HepG2 (cell line): ENCODE results near the gene GAL3ST1. TPM values are rescaled to one million over a fixed set of nuclear protein-coding genes. Genes with fewer than 3 reads are reported as not detected.

Experiments used
- ARNTL ChIP-seq: sonication (generic); formaldehyde crosslinking; IDR thresholded peaks from 2 replicates; pipeline ENCODE4 v1.4.0; 2020; ENCODE audit warnings: mild to moderate bottlenecking, missing genetic modification reagents
- ELK4 ChIP-seq: sonication (generic); formaldehyde crosslinking; IDR thresholded peaks from 2 replicates; pipeline ENCODE4 v1.9.0; 2021; ENCODE audit warnings: missing genetic modification reagents, borderline replicate concordance
- FOXM1 ChIP-seq: sonication (generic); formaldehyde crosslinking; IDR thresholded peaks from 2 replicates; pipeline ENCODE4 v1.5.0; 2020; ENCODE audit warnings: missing genetic modification reagents
- GABPB1 ChIP-seq: IDR thresholded peaks from 2 replicates; pipeline ENCODE4 v1.6.1; 2016; ENCODE audit warnings: mild to moderate bottlenecking, missing genetic modification reagents, moderate library complexity, missing compliant biosample characterization
- HNRNPUL1 ChIP-seq: fragments of 200-400 bp; formaldehyde crosslinking; IDR thresholded peaks from 2 replicates; pipeline ENCODE4 v1.6.1; 2017; ENCODE audit warnings: low read depth, mild to moderate bottlenecking, low read length, moderate library complexity
- KMT2B ChIP-seq: IDR thresholded peaks from 2 replicates; pipeline ENCODE4 v1.6.1; 2016; ENCODE audit warnings: missing genetic modification reagents, missing compliant biosample characterization
- MIXL1 ChIP-seq: IDR thresholded peaks from 2 replicates; pipeline ENCODE4 v1.6.1; 2016
- MTF2 ChIP-seq: sonication (generic); formaldehyde crosslinking; IDR thresholded peaks from 2 replicates; pipeline ENCODE4 v1.5.0; 2020; ENCODE audit warnings: missing genetic modification reagents, borderline replicate concordance
- MYC ChIP-seq: sonication (generic); formaldehyde crosslinking; IDR thresholded peaks from 2 replicates; pipeline ENCODE4 v1.9.0; 2021; ENCODE audit warnings: missing genetic modification reagents, borderline replicate concordance
- PAX8 ChIP-seq: sonication (generic); formaldehyde crosslinking; IDR thresholded peaks from 2 replicates; pipeline ENCODE4 v1.8.0; 2022; ENCODE audit warnings: mild to moderate bottlenecking, missing genetic modification reagents, borderline replicate concordance
- PRDM10 ChIP-seq: sonication (generic); formaldehyde crosslinking; IDR thresholded peaks from 2 replicates; pipeline ENCODE4 v1.4.0; 2020; ENCODE audit warnings: low read depth, missing genetic modification reagents
- RBM39 ChIP-seq: fragments of 200-400 bp; formaldehyde crosslinking; IDR thresholded peaks from one replicate; pipeline ENCODE4 v1.6.1; 2018; ENCODE audit warnings: antibody characterized with exemption, mild to moderate bottlenecking, low read depth, low read length; ENCODE audit not compliant: poor library complexity, severe bottlenecking
- REL ChIP-seq: sonication (generic); formaldehyde crosslinking; conservative IDR thresholded peaks from 2 replicates; pipeline ENCODE4 v1.8.0; 2022; ENCODE audit warnings: mild to moderate bottlenecking, missing genetic modification reagents, moderate library complexity
- RXRA ChIP-seq: sonication (generic); formaldehyde crosslinking; IDR thresholded peaks from 2 replicates; pipeline ENCODE4 v1.5.1; 2020; ENCODE audit warnings: missing genetic modification reagents
- SIN3A ChIP-seq: IDR thresholded peaks from 2 replicates; pipeline ENCODE4 v1.6.1; 2011; ENCODE audit warnings: low read depth, mild to moderate bottlenecking, control low read depth, low read length, borderline replicate concordance
- SIX1 ChIP-seq: sonication (generic); formaldehyde crosslinking; IDR thresholded peaks from 2 replicates; pipeline ENCODE4 v1.4.0; 2020; ENCODE audit warnings: missing genetic modification reagents, borderline replicate concordance
- SP140L ChIP-seq: sonication (generic); formaldehyde crosslinking; IDR thresholded peaks from 2 replicates; pipeline ENCODE4 v1.4.0; 2020; ENCODE audit warnings: missing genetic modification reagents, borderline replicate concordance
- STAT5B ChIP-seq: sonication (generic); formaldehyde crosslinking; IDR thresholded peaks from 2 replicates; pipeline ENCODE4 v1.4.0; 2020; ENCODE audit warnings: missing genetic modification reagents
- TP53 ChIP-seq: sonication (generic); formaldehyde crosslinking; conservative IDR thresholded peaks from 2 replicates; pipeline ENCODE4 v1.4.0; 2020; ENCODE audit warnings: missing genetic modification reagents
- ZKSCAN5 ChIP-seq: sonication (generic); formaldehyde crosslinking; IDR thresholded peaks from 2 replicates; pipeline ENCODE4 v1.5.1; 2020; ENCODE audit warnings: mild to moderate bottlenecking, missing genetic modification reagents
- ZNF18 ChIP-seq: sonication (generic); formaldehyde crosslinking; IDR thresholded peaks from 2 replicates; pipeline ENCODE4 v1.8.0; 2022; ENCODE audit warnings: mild to moderate bottlenecking, missing genetic modification reagents; ENCODE audit not compliant: insufficient replicate concordance
- ZNF580 ChIP-seq: IDR thresholded peaks from 2 replicates; pipeline ENCODE4 v1.6.1; 2016; ENCODE audit warnings: low read depth, borderline replicate concordance
- ZNF746 ChIP-seq: sonication (generic); formaldehyde crosslinking; IDR thresholded peaks from 2 replicates; pipeline ENCODE4 v1.8.0; 2022; ENCODE audit warnings: mild to moderate bottlenecking, missing genetic modification reagents
- ZNF891 ChIP-seq: sonication (generic); formaldehyde crosslinking; IDR thresholded peaks from 2 replicates; pipeline ENCODE4 v1.5.0; 2020; ENCODE audit warnings: mild to moderate bottlenecking, missing genetic modification reagents
- polyA plus RNA-seq, 8 experiments: library from polyadenylated mRNA; depleted of rRNA in 3 of 8; stranded (reverse) in 7 of 8; unstranded in 1 of 8; fragments of >200 nt; fragmentation: Illumina TruSeq in 4 of 8; extraction: Trizol in 4 of 8; gene quantifications; 2 replicates each; pipeline versions ENCODE4 v1.2.1 to v1.2.3, GENCODE V29; 2011 to 2016; ENCODE audit warnings: low read depth in 4 of 8, missing spikeins in 1 of 8, mixed read lengths in 1 of 8; ENCODE audit not compliant: insufficient read depth in 1 of 8
- total RNA-seq, 5 experiments: library from RNA; depleted of rRNA; stranded (reverse); fragments of >200 nt; fragmentation: Illumina TruSeq; extraction: Trizol; gene quantifications; 2 replicates each; pipeline ENCODE4 v1.2.3, GENCODE V29; 2016; ENCODE audit warnings: low read depth in 1 of 5

GAL3ST1 gene
- total and polyA plus RNA-seq, 2 of the 13 experiments (the other 11 are each of a cell fraction or from before 2014, with no cell fraction given), result 4.4 to 14.7 TPM

GRCh38 chr22:30541961-30542810 lies 32.3 kb downstream of the GAL3ST1 start (continued):
- no peak for TF ChIP-seq PRDM10 (CRISPR knock-in tag)
- no peak for TF ChIP-seq ZNF580 (CRISPR knock-in tag)
- TF ChIP-seq ELK4 (CRISPR knock-in tag), result no peak
- peak; percentile 50; the same call in 1 of the 2 replicates for TF ChIP-seq MTF2 (CRISPR knock-in tag)
- TF ChIP-seq ZNF18 (CRISPR knock-in tag), result no peak
- TF ChIP-seq RXRA (CRISPR knock-in tag), result no peak
- no peak for TF ChIP-seq KMT2B (CRISPR knock-in tag)
- TF ChIP-seq SIX1 (CRISPR knock-in tag), result no peak
- TF ChIP-seq REL (CRISPR knock-in tag), result 0 out of 2 replicates have a peak, but pooled peaks have one; percentile 38
- TF ChIP-seq ZKSCAN5 (CRISPR knock-in tag), result no peak
- no peak for TF ChIP-seq RBM39
- no peak for TF ChIP-seq HNRNPUL1
- no peak for TF ChIP-seq ZNF891 (CRISPR knock-in tag)
- TF ChIP-seq FOXM1, result no peak
- TF ChIP-seq SP140L (CRISPR knock-in tag), result no peak
- no peak for TF ChIP-seq MYC
- TF ChIP-seq STAT5B (CRISPR knock-in tag), result no peak
- no peak for TF ChIP-seq TP53 (CRISPR knock-in tag)
- TF ChIP-seq GABPB1 (CRISPR knock-in tag), result peak; percentile 6; the same call in 1 of the 2 replicates
- no peak for TF ChIP-seq ARNTL
- no peak for TF ChIP-seq ZNF746 (CRISPR knock-in tag)
- TF ChIP-seq SIN3A, result no peak
- TF ChIP-seq PAX8 (CRISPR knock-in tag), result no peak
- TF ChIP-seq MIXL1, result no peak
